ENCODE measurements around the gene FBXO21.

Gene FBXO21

DNA sequence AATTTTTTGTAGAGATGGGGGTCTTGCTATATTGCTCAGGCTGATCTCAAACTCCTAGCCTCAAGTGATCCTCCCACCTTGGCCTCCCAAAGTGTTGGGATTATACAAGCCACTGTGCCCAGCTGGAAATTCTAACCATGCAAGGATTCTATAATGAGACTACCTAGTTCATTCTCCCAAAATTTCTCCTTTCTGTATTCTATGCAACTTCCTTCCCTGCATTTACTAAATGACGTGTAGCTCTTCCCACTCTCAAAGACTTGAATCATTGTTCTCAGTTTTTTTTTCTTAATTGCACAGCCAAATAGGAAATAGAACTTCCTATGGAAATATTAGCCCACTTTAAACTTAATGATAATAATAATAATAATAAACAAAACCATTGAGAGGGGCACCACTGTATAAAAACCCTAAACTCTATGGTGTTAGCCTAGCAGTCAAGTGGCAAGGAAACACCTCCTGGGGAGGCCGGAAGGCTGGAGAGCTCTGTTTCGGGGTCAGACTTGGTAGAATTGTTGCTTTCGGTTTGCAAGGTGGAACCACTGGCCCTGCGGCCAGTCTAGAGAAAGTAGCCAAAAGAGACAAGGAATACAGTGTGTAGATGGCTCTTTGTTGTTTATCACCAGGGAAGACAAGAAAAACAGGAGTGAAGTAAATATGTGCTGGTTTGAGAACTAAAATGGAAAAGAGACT is 51.1 kb downstream of the FBXO21 start:
- no peak for DNase-seq (ENCODE audit: low spot score)

DNA sequence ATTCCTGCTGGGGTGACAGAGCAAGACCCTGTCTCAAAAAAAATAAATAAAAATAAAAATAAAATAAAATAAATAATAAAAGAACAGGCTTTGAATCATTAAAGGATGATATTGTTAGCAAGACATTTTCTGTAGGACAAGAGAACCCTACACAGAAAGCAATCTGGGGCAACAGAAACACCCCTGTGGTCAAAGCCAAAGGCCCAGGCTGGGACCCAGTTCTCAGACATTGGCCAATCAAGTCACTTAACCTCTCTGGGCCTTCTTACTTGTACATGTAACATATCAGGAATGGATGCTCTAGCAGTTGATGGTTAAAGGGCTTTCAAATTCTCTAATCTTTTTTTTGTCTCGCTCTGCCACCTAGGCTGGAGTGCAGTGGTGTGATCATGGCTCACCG is 55.5 kb downstream of the FBXO21 start:
- no peak for DNase-seq (ENCODE audit: low spot score)

DNA sequence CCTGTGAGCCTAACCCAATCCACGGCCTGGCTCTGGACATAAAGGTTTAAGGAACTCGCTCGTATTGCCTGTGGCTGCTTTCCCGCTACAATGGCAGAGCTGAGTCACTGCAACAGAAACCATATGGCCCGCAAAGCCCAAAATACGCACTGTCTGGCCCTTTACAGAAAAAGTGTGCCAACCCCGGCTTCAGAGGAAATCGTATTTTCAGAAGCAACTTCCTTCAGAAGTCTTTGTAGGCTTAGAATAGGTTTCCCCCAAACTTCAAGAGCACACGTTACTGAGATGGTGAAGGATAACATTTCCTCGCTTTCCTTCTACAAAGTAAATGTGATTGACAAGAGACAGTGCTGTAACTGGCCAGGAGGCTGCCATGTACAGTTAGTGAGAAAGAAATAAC is 56.2 kb downstream of the FBXO21 start:
- no peak for DNase-seq (ENCODE audit: low spot score)

DNA sequence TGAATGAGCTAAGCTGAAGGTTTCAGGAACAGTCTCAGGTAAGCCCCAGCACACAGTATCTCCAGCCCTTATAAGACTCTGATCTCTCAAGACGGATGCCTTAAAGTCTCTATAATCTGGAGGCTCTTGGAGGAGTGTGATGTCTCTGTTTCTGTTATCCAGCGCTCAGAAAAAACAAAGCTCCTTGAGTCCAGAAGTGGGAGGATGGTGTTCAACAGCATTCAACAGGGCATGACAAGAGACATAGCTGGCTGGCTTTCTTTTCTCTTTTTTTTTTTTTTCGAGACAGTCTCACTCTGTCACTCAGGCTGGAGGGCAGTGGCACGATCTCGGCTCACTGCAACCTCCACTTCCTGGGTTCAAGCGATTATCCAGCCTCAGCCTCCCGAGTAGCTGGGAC is 59.5 kb downstream of the FBXO21 start:
- no peak for DNase-seq (ENCODE audit: low spot score)

DNA sequence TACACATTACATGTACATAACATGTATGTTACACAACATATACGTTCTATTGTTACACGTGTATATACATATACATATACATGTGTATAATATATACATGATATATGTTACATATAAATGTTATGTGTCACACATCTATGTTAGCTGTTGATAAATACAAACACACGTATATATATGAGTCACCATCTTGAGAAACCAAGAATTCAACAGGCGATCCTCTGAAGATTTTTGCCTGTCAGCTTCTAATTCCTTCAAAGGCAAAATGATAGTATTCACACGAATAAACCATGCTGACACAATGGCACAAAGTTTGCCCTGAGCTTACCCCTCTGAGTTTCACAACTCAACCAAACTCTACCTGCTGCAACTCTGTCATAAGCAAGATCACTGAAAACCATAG is 60.9 kb downstream of the FBXO21 start:
- no peak for DNase-seq (ENCODE audit: low spot score)

DNA sequence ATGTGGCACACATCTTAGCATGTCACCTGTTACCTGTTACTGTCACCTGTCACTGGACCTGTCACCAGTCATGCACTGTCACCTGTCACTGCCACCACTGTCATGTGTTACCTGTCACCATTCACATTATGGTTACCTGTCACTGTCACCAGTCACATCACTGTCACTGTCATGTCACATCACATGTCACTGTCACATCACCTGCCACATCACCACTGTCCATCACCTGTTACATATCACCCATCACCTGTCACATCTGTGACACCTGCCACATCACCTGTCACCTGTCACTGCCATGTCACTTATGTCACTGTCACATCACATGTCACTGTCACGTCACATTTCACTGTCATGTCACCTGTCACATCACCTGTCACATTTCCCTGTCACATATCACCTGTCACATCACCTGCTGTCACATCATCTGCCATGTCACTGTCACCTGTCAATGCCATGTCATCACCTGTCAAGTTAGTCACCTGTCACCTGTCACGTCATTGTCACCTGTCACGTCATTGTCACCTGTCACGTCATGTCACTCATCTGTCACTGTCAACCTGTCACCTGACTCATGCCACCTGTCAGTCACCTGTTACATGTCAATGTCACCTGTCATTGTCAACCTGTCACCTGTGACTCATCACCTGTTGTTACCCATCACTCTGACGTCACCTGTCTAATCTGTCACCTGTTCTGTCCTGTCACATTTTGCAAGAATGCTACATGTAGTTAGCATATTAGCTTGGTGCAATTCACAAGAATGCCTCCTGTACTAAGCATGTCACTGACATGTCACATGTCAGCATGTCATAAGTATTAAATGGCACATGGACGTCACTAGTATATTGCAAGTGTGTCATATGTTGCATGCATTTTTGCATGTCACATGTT is 62.1 kb downstream of the FBXO21 start:
- DNase-seq (ENCODE audit: low spot score): no peak

DNA sequence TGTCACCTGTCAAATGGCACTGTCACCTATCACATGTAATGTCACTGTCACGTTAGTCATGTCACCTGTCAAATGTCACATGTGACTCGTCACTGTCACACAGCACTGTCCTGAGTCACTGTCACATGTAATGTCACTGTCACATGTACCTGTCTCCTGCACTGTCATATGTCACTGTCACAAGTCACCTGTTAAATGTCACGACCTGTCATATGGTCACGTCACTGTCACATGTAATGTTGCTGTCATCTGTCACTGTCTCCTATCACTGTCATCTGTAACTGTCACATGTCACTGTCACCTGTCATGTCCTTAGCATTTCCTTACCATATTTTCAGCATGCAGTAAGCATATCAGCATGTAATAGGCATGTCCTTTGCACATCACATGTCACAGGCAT is 63.9 kb downstream of the FBXO21 start:
- DNase-seq (ENCODE audit: low spot score): no peak

DNA sequence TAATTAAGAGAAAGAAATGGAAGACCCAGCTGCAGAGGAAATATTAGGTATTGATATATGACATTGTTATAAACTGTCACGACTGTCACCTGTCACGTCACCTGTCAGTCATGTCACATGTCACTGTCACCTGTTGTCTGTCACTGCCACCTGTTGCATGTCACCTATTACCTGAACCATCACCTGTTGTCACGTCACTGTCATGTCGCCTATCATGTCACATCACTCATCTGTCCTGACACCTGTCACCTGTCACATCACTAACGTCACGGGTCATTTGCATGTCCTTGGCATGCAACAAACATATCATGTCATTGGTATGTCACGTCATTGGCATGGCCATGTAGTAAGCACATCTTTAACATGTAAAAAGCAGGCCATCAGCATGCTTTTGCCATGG is 64.5 kb downstream of the FBXO21 start:
- no peak for DNase-seq (ENCODE audit: low spot score)

DNA sequence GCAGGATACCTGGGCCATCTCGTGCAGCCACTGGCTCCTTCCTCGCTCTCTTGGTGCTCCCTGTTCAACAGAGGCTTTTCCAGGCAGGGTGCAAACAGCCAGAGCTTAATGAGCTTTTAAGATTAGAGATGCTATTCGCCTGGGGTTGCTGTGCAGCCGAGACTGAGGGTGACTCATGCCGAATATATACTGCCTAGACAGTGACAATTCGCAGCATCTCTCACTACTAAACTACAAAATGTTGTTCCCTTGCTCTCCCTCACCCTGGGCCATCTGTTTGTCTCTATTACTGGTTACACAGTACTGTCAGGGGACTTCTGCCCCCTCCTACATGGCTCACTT is 65.0 kb downstream of the FBXO21 start:
- DNase-seq (ENCODE audit: low spot score): peak; percentile 41

DNA sequence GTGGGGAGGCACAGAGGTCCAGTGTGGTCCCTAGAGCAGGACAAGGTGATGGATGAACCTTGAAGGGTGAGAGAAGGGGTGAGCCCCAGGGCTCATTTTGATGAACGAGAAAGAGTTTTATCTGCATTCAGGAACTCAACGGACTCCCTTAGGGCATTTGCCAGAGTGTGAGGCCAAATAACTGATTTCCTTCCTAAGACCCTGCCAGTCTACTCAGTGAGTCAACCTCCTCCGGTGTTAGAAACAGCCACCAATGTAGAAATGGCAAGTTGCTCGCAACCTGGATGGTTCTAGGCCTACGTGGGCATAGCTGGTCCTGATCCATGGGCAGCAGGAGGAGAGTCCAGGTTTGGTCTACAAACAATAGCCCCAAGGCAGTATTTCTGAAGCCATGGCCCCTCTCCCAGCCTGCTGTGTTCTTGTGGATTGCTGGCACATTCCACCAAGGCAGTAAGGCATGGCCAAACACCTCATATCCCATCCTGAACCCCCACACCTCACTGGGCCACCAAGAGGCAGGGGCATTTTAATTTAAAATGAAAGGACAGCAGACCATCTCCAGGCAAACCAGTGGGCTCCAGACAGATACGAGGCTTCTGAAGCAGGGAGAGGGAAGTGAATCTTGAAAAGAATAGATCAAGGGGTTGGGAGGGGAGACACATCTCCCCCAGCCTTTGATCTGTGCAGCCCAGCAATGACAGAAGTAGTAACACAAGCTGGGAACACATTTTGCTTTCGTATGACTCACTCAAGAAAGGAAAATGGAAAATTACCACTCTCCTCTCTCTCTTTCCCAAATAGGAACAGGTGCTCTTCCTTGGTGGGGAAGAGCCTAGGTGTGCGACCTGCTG is 65.6 kb downstream of the FBXO21 start:
- peak; percentile 71 for DNase-seq (ENCODE audit: low spot score)

DNA sequence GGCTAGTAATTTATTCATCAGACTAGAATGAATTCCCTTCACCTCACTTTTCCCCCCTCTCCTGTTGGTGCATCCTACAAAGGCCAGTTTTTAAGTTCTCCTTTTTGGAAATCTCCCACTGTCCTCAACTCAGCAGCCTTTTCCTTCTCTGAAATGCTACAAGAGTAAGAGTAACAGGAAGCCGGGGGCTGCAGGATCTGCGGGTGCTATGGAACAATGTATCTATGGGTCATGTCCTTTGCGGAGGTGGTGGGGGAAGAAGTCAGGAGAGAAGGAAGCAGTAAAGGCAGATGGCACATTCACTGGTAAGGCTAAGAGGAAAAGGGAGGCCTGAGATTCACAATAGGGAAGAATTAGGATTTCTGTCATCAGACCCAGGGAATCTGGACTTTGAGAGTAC is 68.8 kb downstream of the FBXO21 start:
- no peak for DNase-seq (ENCODE audit: low spot score)

DNA sequence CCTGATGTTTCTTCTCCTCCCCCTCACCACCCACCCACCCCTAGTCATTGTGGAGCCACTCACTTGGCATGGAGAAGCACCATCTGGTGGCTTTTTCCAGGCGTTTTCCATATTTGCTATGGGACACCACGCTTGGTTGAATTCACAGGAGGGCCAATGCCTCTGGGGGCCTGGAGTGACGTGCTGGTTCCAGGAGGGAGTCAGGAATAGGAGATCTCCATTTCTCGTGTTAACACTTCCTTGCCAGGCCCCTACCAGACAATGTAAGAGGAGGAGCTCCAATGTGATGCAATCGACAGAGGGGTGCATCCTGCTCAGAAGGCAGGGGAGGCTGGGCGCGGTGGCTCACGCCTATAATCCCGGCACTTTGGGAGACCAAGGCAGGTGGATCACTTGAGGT is 69.5 kb downstream of the FBXO21 start:
- no peak for DNase-seq (ENCODE audit: low spot score)

DNA sequence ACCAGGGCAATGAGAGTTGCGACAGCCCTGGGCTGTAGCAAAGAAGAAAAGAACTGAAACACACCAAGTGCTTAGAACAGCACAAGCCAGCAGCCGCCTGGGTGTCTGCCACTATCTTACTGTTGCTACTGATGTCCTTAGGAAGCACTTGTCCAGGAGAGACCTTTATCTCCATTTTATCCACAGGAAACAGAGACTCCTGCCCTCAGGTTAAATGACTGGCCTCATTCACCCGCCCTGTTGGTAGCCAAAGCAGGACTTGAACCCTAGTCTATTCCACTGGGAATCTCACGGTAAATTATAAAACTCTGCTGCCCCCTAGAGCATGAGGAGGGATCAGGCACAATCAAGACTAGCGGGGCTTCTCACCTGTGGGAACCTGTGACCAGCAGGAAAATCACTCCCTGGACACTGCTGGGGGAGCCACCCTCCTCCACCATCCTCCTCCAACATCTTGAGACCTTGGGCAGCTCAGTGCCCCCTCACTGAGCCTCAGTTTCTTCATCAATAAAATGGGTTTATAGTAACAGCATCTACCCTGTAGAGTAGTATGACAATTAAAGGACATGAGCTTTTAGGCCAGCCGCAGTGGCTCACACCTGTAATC is 70.6 kb downstream of the FBXO21 start:
- DNase-seq (ENCODE audit: low spot score): no peak

DNA sequence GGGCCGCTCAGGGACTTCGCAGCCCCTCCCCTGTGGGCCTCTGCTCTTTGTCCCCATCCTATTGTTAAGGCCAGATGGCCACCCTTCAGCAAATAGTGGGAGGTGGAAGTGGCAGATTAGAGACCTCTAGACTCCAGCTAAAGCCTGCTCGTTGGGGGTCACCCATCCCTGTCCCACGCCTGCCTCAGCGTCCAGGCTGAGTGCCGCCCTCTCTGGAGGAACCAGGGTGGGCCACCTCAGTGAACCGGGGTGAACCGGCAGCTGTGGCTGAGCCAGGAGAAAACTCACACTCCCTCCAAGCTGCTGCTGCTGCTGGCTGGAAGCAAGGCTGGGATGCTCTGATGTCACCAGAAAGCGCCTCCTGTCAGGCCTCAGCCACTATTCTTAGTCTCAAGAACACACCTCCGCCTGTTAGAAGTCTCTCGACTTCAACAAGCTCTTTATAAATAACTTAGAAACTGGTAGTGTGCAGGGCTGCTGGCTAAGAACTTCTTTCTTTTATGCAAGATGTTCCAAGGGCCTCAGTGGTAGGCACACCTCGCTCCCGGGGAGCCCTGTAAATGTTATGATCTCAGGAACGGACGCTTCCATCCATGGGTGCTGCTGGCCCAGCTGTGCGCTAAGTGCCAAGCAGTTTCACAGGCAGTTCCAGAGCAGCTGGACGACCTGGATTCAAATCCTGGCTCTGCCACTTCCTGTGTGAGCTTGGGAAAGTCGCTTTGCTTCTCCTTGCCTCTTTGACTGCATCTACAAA is 71.3 kb downstream of the FBXO21 start:
- DNase-seq (ENCODE audit: low spot score): no peak

DNA sequence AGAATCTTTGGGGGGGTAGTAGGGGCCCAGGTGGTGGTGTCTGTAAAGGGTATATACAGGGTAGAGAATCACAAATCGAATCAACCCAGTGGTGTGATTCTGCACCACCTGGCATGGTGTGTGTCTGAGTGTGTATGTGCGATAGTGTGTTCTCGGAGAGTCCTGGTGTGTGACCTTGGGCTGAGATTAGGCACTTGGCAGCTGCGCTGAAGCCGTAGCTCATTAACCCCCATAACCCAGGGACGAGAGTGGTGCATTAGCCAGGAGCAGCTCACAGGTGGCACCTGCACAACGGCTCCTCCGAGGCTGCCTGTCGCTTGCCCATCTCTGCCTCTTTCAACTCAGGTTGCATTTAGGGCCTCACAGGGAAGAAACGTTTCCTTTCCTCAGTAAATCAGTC is 75.5 kb downstream of the FBXO21 start:
- no peak for DNase-seq (ENCODE audit: low spot score)

DNA sequence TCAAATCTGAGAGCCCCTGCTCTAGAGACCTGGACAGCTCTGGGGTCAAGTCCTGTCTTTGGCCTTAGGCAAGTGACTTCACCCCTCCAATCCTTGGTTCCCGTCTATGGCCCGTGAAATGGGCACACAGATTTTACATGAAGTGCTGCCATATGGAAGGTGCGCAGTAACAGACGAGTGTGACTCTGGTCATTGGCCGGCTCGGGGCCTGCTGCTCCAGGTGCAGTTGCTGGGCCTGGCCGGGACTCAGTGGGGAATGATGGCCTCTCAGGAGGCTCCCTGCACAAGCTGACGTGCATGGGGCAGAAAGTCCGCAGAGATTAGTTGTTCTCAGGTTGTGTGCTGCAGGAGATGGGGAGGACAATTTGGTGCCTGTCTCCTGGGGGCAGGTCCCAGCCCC is 77.0 kb downstream of the FBXO21 start:
- no peak for DNase-seq (ENCODE audit: low spot score)

DNA sequence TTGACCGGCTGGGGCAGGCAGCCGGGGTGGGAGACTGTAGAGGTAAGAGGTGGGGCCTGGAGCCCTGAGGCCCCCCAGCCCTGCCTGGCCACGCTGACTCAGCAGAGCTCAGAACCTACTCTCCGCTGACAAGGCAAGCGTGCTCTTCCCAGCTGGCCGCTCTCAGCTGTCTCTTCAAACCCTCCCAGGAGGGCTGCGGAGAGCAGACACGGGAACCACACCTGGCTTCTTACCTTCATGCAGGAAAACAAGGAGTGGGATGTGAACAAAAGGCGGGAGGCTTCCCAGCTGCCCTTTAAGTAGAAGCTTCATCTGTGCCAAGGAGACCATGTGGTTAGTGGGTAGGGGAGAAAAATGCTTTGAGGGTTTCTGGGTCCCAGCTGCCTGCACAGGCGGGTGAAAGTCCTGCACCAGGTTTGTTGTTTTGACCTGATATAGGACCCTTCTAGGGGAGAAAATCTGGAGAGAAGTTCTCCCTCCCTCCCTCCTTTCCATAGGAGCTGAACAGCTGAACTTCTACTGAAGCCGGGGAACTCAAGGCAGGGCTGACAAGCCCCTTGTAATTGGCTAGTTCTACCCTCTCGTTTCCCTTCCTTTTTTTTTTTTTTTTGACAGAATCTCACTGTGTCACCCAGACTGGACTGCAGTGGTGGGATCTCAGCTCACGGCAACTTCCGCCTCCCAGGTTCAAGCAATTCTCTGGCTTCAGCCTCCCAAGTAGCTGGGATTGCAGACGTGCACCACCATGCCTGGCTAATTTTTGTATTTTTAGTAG is 78.3 kb downstream of the FBXO21 start:
- DNase-seq (ENCODE audit: low spot score): no peak

DNA sequence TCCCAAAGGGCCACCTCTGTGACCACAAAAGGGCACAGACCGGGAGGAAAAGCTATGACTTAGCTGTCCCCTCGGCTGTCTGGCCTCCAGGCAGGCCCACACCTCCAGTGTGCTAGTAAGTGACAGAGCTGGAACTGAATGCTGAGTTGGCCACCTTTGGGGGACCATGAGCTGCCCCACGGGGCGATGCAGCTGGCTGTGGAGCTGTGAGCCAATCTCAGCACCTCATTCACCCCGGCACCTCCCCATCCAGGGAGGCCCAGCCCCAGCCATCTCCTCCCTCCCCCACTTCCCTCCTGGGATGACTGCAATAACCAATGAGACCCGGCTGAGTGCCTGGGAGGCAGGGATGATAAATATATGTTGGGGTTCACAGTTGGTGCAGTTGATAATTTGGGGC is 78.9 kb downstream of the FBXO21 start:
- DNase-seq (ENCODE audit: low spot score): no peak

DNA sequence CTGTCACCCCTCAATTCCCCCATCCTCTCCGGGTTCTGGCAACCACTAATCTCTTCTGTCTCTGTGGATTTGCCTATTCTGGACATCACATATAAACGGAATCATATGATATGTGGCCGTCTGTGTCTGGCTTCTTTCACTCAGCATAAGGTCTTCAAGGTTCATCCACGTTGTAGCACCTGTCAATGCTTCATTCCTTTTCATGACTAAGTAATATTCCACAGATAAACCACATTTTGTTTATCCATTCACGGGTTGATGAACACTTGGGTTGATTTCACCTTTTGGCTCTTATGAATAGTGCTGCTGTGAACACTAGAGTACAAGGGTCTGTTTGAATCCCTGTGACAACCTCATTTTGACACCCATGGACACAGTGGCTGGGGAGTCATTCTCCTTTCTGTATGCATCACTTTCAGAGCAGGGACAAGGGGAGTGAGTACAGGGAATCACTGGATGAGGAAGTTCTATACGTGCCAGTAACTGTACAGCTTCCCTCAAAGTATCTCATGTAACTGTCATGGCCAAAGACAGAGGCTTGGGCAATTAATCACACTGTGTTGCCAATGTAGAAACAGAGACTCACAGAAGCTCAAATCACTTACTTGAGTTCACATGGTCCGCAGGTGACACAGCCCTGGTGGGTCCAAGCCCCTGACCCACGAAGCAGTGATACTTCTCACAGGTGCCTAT is 80.2 kb downstream of the FBXO21 start:
- DNase-seq (ENCODE audit: low spot score): no peak

DNA sequence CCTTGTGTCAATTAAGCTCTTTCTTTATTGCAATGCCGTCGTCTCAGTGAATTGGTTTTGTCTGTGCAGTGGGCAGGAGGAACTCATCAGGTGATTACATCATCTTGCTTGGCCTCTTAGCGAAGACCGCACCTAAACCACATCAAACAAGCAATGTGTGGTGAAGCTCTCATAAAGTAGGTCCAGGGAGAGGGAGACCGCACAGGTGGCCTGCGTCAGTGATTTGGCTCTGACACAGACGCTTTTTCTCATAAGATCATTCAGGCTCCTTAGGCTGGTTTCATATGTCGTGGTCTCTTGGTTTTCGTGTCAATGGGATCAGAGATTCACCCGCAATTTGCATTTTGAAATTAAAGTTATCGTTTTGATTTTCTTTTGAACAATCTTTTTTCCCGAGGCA is 84.4 kb downstream of the FBXO21 start:
- peak; percentile 98 for DNase-seq (ENCODE audit: low spot score)
